SJSA1 (cell line): Measurements from ENCODE around the gene TTC19. TPM values are rescaled to one million over a fixed set of nuclear protein-coding genes. Genes with fewer than 3 reads are reported as not detected.

Experiments used
- DNase-seq, 2 experiments: peaks; one replicate each; pipeline ENCODE4 v3.0.0-alpha.2; 2015 to 2020; ENCODE audit warnings: low spot score in 2 of 2, low read depth in 1 of 2
- H3K27ac ChIP-seq: fragments of 250-450 bp; sonication (Bioruptor Pico); 2 replicates; pipeline ENCODE4 v1.5.1; 2020; ENCODE audit warnings: mild to moderate bottlenecking, moderate library complexity
- H3K27me3 ChIP-seq: fragments of 250-450 bp; sonication (Bioruptor Pico); replicated peaks from 2 replicates; pipeline ENCODE4 v1.5.1; 2020; ENCODE audit warnings: mild to moderate bottlenecking, moderate library complexity
- H3K36me3 ChIP-seq: fragments of 250-450 bp; sonication (Bioruptor Pico); 2 replicates; pipeline ENCODE4 v1.5.1; 2020; ENCODE audit warnings: mild to moderate bottlenecking
- H3K4me1 ChIP-seq: fragments of 250-450 bp; sonication (Bioruptor Pico); replicated peaks from 2 replicates; pipeline ENCODE4 v1.6.1; 2021; ENCODE audit warnings: mild to moderate bottlenecking
- H3K4me3 ChIP-seq: fragments of 250-450 bp; sonication (Bioruptor Pico); 2 replicates; pipeline ENCODE4 v1.5.1; 2020; ENCODE audit warnings: mild to moderate bottlenecking
- H3K9me3 ChIP-seq: fragments of 250-450 bp; sonication (Bioruptor Pico); replicated peaks from 2 replicates; pipeline ENCODE4 v1.5.1; 2020; ENCODE audit warnings: mild to moderate bottlenecking
- total RNA-seq: library from RNA; depleted of rRNA; stranded (reverse); fragments of >200 nt; shearing (Covaris generic); gene quantifications from 2 replicates; pipeline ENCODE4 v1.2.3, GENCODE V29; 2014; rRNA removed

TTC19 gene
- total RNA-seq, 1 experiment from 2014 or later, result 28.9 TPM

GRCh38 chr17:16068323-16068722 is 68.7 kb downstream of the TTC19 start:
- no peaks in the 10 kb centered on the region for H3K27me3 ChIP-seq
- DNase-seq, result no peak
- H3K27ac ChIP-seq, result no peak overlapping the region
- peaks cover 83% of the 10 kb centered on the region for H3K36me3 ChIP-seq
- H3K4me1 ChIP-seq, result no peaks in the 10 kb centered on the region
- H3K4me3 ChIP-seq, result no peak overlapping the region
- H3K9me3 ChIP-seq, result no peaks in the 10 kb centered on the region

- Histone ChIP-seq H3K4me3 (no peak overlapping the region), H3K36me3 (peaks cover 78% of the 10 kb centered on the region), H3K27ac (no peak overlapping the region), H3K4me1 (no peaks in the 10 kb centered on the region), H3K27me3 (no peaks in the 10 kb centered on the region), H3K9me3 (no peaks in the 10 kb centered on the region)
- no peak for DNase-seq
These were observed 72.4 kb downstream of the TTC19 start for GRCh38 chr17:16072031-16072430.

- H3K9me3 ChIP-seq, result no peaks in the 10 kb centered on the region
These were observed 74.2 kb downstream of the TTC19 start for GRCh38 chr17:16073845-16074244.

DNA sequence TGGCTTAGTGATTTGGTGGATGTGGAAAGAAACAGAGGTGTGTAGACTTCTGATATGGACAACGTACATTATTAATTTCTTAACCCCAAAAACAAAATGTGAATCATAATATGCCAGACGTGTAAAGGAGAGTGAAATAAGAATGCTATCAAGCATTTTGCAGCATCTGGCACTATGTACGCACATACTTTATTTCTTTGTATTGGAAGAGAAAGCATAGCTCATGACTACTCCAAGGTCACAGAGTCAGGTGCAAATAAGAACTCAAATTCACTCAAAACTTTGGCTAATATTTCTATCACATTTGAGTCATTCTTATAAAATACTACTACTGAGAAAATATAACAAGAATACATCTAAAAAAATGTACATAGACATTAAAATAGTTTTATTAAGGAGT is 74.8 kb downstream of the TTC19 start:
- Histone ChIP-seq H3K27me3 (no peaks in the 10 kb centered on the region), H3K36me3 (peaks cover 78% of the 10 kb centered on the region)

More at GRCh38 chr17:16073845-16074244, 74.2 kb downstream of the TTC19 start:
- no peak for DNase-seq
- H3K27me3 ChIP-seq, result no peaks in the 10 kb centered on the region
- peaks cover 78% of the 10 kb centered on the region for H3K36me3 ChIP-seq
- no peak overlapping the region for H3K27ac ChIP-seq
- no peak overlapping the region for H3K4me3 ChIP-seq
- no peaks in the 10 kb centered on the region for H3K4me1 ChIP-seq

GRCh38 chr17:16075949-16076348 is 76.3 kb downstream of the TTC19 start:
- Histone ChIP-seq H3K4me3 (no peak overlapping the region), H3K27ac (no peak overlapping the region), H3K27me3 (no peaks in the 10 kb centered on the region), H3K36me3 (peaks cover 74% of the 10 kb centered on the region), H3K9me3 (no peaks in the 10 kb centered on the region), H3K4me1 (no peaks in the 10 kb centered on the region)
- DNase-seq, result no peak

More for the DNA sequence above, 74.8 kb downstream of the TTC19 start:
- Histone ChIP-seq H3K9me3 (no peaks in the 10 kb centered on the region), H3K4me1 (no peaks in the 10 kb centered on the region), H3K27ac (no peak overlapping the region), H3K4me3 (no peak overlapping the region)
- DNase-seq, result no peak

Other genes with a start within 250 kb of the TTC19 start
- gene ADORA2B, start 54.7 kb upstream of the TTC19 start, total RNA-seq, result 8.5 and 19.5 TPM in 2 replicates
- 16.2 and 18.8 TPM in 2 replicates for gene ZSWIM7, start 120 bp upstream of the TTC19 start, total RNA-seq
- 45.6 and 56.9 TPM in 2 replicates for gene NCOR1, start 215.7 kb downstream of the TTC19 start, total RNA-seq
- 1.9 and 15.9 TPM in 2 replicates for gene PIGL, start 217.4 kb downstream of the TTC19 start, total RNA-seq